Hepatic stellate cell (primary cell): ENCODE data around the gene KCTD16.
A peak's percentile ranks its signal among the peaks of the same experiment; 100 is the strongest.

Experiments used
- DNase-seq: peaks from one replicate; pipeline ENCODE4 v3.0.0; 2011; ENCODE audit warnings: low spot score

Gene KCTD16

DNA sequence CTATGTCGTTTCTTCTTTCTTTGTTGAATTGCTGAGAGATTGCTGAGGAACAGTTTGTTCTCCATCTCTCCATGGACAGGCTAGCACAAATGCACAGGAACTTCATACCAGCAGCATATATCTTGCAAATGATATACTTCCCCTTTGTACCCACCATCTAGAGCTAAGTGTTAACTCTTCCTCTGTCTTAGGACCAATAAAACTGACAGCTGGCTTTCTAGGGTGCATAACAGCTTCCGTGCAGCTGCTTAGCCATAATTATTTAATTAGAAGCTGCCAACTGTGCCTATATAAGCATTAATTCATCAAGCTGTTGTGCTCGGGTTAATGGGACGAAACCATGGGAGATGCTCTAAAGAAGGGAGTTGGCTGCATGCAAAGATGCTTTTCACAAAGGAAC lies 38.7 kb downstream of the KCTD16 start:
- no peak for DNase-seq

DNA sequence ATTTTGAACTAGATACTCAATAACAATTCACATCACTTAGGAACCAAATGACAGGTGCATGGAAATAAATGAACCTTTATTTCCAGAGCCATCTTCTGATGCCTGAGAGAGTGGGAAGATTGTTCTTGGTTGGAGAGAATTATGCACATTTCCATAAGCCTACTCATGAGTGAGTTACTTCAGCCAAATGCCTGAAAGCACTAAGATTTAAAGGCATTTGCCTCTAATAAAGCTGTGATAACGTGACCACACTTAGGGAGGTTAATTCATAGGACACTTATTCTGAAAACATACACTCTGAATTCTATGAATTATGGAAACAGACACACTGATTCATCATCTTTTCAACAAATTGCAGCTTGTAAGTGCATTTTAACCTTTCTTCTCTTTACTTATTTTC lies 40.0 kb downstream of the KCTD16 start:
- no peak for DNase-seq

DNA sequence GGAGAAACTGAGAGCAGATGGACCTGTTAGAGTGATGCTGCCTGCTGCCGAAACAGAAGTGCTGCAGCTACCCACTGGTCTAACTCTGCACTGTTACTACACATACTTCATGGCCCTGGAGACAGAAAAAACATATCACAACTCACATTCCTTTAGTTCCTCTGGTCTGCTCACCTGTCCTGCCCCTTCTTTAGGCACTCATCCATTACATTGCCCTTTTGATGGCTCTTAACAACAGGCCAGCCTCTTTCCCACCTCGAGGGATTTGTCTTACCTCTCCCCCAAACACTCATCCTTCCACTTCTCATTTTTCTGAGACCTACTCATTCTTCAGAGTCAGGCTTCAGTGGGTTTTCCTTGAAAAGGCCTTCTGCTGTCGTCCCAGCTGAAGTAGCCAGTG lies 49.2 kb downstream of the KCTD16 start:
- DNase-seq, result no peak

DNA sequence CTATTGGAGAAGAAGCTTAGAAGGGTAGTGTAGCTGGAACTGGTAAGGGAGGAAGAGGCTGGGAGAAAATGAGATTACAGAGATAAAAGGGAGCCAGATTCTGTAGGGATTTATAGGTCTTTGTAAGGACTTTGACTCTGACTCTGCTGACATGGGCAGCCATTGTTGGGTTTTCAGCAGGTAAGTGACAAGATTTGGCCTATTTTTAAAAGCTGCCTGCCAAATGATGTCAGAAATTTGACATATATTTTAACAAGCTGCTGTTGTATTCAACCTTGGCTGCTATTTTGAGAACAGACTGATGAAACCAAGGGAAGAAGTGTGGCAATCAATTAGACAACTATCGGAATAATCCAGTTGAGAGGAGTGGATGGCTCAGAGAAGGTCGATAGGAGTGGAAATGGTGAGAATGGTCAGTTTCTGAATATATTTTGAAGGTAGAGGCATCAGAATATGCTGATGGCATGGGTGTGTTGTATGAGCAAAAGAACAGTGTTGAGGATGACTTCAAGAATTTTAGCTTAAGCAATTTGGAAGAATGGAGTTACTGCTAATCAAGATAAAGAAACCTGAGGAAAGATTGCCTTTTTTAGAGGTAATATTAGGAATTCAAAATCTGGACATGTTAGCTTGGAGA lies 56.8 kb downstream of the KCTD16 start:
- no peak for DNase-seq

DNA sequence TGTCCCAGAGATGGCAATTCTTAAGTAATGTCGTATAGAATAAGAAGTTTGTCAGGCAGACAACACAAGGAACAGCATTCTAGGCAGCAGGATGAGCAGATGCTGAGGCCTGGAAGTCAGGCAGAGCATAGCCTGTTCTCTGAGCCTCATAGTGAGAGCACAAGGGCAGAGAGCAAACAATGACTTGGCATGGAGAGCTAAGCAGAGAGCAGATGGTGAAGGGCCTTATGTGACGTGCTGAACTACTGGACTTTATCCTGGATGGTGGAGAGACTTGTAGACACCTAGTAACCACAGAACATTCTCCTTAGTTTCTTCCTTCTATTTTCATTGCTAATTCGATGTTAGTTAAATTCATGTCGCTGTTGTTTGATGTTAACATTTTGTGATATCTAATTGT lies 60.1 kb downstream of the KCTD16 start:
- DNase-seq, result no peak

DNA sequence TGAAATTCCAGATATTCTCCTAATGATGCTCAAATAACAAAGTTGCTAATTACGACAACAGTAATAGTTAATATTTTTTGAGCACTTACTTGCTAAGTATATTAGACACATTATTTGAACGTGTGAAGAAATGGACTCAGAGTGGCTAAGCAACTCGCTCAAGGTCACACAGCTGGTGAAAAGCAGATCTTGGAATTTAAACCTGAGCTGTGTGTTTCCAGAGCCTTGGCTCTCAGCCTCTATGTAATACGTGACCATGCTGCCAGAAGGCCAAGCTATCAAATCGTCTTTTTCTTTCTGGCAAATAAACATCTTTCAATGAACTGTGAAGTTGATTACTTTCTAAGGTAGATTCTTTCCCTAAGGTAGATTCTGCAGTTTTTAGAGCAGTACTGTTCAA lies 61.6 kb downstream of the KCTD16 start:
- DNase-seq, result no peak

DNA sequence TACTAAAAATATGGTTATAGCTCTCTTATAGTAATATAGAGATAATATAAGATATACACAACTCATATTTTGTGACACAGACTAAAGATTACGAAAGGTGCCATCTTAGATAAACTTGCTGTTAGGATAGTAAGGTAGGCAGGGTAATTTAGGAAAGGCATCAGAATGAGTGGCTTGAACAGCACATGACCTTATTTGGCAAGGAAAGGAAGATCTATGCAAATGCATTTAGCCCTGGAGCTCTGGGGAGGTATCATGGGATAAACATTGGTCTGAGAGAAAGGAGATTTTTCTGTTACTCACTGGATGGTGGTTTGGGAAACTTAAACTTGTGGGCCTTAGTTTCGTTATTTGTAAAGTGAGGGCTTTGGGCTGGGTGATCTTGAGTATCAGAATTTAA lies 65.8 kb downstream of the KCTD16 start:
- DNase-seq, result no peak

DNA sequence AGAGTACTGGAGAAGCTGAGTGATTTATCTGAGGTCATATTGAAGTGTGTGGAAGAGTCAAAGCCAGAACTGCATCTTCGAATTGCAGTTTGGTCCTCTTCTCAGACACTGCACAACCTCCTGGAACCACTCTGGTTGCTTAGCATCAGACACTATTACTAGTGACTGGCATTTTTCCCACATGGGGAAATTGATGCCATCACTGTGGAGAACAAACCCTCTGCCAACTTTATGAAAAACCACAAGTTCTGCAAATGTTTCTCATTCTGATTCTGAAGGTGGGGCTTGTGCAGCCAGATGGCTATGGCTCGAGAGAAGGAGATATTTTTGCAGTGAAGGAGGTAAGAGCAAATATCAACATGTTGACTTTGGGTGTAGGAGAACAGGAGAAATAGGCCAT lies 67.2 kb downstream of the KCTD16 start:
- no peak for DNase-seq

DNA sequence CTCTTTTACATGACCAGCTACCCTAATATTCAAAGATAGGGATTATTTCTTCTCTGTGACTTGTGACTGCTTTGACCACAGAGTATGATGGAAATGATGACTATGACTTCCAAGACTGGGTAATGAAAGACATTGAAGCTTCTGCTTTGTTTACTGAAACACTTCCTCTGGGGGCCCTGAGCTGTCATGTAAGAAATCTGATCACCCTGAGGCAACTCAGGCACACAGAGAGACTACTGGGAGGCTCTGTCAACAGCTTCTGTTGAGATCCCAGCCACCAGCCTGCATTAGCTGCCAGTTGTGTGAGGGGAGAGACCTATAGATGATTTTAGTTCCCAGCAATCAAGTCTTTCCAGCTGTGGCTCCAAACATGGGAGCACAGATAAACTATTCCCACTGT lies 76.5 kb downstream of the KCTD16 start:
- peak; percentile 4 for DNase-seq

DNA sequence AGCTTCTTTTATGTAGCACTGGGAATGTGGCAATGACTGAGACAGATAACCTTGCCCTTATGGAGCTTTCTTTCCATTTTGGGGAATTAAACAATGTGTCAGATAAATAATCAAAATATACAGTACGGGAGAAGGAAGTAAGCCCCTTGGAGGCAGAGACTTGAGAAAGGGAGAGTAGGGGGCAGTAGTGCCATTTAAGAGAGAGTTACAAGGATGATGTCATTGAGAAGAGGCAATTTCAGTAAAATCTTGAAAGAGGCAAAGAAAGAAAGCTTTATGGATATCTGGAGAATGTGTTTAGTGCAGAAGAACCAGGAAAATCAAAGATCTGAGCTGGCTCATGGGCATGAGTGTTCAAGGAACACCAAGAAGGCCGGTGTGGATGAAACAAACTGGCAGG lies 77.3 kb downstream of the KCTD16 start:
- DNase-seq, result no peak

DNA sequence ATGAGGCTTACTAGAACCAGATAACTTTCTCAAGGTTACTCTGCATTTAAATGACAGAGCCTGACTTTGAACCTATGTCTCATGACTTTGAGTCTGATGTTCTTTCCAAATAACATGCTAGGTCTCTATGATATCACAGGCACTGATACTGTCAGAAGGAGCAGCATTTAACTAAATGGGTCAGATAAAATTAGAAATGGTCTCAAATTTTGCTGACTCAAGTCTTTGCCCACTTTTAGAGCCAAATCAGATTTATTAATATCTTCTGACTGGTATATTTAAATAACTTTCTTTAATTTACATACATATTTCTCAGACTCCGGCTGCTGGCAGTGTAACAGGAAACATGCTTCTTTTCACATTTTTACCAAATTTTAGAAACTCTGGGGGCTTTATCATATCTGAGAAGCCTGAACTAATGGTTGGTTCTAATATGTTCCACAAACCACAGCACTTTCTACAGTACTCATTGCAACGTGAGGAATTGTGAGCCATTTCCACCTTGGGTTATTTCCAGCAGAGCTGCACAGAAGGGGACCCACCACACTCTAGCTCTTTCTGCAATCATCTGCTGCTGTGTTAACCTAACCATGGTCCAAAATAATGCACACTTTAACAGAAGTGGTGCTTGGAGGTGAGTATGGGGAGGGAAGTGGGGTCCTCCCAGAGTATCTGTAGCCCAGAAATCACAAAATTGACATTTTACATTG lies 79.2 kb downstream of the KCTD16 start:
- no peak for DNase-seq

DNA sequence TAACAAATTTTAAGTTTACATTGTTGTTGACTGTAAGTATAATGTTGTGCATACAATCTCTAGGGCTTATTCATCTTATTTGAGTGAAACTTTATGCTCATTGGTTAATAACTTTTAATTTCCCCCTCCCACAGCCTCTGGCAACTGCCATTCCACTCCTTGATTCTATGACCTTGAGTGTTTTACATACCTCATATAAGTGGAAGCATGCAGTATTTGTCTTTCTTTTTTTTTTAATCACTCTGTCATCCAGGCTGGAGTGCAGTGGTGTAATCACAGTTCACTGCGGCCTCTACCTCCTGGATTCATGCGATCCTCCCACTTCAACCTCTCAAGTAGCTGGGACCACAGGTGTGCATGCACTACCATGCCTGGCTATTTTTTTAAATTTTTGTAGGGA lies 83.9 kb downstream of the KCTD16 start:
- DNase-seq, result no peak

DNA sequence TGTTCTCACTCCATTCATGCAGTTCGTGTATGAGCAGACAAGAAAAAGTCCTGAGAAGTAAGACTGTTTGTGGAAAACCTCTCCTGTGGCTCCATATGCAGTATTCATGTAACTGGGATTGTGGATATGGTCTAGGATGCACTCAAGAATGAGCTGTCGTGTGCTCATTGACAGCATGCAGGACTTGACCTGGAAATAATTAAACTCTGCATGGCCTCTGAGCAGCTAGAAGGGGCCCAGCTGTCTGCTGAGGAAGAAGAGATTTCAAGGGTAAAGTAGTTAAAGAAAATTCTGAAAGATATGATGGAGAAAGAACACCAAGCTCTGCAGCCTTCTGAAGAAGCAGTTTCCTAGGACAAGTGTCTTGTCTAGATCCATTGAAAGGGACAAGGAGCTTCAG lies 89.4 kb downstream of the KCTD16 start:
- no peak for DNase-seq

DNA sequence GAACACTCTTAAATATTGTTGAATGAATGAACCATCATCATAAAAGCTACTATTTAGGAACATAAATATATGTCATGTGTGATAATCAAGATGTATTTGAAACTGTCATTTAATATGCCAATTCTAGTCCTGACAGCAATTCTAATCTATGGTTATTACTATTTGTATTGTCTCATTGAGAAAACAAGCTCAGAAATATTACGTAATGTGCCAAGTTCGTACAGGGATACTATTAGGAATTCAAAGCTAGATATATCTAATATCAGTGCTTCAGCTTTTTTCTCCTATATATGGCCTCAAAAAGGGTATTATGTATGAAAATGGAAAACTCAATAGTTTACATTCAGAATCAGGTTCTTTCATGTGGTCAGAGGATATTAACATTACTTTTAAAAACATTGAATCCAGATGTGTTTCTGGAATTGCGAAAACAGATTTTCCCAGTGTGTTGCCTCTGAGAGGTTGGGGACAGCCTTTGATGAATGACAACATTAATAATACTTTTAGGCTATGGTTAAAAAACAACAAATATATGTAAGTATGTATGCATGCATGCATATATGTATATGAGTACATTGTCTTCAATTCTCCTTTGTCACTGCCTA lies 95.1 kb downstream of the KCTD16 start:
- DNase-seq, result no peak

DNA sequence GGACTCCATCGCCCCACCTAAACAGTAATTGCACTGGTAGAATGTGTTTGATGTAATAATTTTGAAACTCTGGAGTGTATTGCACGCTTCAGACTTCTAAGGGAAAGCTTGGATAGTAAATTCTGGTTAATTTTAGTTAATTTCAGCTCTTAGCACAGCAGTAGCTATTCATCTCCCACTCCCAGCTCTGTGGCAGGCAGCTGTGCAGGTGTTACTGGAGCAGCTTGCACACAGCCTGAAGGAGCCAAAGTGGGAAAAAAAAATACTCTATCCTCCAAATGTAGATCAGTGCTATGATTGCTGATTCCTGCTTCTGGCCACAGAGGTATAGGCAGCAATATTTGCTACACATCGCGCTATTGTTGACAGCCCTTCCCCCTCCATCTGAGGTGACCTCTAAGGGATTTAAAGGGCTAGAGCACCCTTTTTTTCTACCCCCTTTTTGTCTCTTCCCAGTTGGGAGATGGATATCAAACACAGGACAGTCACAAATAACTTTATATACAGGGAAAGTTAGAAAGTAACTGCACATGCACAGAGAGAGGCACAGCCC lies 97.4 kb downstream of the KCTD16 start:
- DNase-seq, result no peak

DNA sequence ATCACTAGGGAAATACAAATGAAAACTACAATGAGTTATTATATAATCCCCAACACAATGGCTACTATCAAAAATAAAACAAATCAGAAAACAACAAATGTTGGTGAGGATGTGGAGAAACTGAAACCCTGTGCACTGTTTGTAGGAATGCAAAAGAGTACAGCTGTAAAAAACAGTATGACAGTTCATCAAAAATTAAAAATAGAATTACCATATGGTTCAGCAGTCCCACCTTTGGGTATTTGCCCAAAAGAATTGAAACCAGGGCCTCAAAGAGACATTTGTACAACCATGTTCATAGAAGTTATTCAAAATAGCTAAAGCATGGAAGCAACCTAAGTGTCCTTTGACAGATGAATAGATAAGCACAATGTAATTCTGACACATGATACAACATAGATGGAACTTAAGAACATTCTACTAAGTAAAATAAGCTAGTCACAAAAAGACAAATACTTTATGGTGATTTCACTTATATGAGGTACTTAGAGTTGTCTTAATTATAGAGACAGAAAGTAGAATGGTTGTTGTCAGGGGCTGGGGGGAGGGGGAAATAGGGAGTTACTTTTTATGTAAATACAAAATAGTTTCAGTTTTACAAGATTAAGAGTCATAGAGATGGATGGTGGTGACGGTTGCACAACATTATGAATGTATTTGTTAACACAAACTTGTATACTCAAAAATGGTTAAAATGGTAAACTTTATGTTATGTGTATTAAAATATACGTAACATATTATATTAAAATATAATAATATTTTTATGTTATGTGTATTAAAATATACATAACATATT lies 102.8 kb downstream of the KCTD16 start:
- DNase-seq, result no peak

DNA sequence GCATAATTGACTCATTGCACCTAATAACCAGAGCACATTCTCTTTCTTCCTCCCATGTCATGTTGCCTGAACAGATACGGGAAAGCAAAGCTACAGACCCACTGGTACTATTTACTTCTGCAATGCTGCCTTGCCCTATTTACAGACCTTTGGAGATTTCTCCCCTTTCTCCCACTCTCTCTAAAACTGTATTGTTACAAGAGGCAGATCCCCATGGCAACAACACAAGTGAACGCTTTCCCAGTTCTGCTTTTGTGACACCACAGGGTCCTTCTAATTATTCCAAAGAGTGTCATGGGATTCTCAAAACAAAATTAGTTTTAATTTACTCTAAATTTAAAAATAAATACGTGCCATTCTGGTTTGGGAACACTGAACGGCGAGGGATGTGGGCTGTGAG lies 104.7 kb downstream of the KCTD16 start:
- DNase-seq, result no peak

DNA sequence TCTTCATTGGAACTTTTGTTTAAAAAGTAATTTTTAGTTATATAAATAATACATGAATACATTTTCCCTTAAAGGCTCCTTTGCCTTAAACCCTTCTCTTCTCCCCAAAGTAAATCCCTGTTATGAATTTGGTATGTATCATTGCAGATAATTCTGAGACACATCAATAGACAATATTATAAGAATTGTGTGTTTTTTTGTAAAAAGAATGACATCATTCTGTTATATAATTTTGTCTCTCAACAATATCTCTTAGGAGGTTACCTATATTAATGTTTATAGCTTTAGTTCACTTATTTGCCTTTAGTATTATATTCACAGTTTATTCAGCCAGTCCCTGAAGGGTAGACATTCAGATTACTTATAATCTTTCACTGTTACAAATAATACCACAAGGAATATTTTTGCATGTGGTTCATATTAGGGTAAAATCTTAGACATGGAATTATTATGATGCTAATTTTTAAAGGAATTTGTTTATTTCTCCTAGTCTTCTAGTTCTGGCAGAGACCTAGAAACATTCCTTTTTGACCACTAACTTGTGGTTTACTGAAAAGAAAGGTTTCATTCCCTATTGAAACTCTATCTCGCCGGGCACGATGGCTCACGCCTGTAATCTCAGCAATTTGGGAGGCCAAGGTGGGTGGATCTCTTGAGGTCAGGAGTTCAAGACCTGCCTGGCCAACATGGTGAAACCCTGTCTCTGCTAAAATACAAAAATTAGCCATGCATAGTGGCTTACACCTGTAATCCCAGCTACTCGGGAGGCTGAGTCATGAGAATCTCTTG lies 105.6 kb downstream of the KCTD16 start:
- peak; percentile 34 for DNase-seq

DNA sequence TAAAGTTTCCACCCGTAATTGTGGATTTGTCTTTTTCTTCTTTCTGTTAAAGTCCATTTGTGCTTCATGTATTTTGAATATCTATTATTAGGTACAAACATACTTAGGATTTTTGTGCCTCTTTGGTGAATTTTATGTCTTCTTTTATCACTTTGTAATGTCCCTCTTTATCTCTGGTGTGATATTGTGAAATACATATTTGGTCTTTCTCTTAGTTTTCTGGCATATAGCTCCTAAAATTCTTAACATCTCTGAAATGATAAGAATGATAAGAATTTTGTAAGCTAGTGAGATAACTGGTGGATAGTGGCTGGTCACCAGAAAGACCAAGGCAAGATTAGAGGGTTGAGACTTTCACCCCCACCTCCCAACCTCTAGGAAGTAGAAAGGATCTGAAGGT lies 111.1 kb downstream of the KCTD16 start:
- no peak for DNase-seq

DNA sequence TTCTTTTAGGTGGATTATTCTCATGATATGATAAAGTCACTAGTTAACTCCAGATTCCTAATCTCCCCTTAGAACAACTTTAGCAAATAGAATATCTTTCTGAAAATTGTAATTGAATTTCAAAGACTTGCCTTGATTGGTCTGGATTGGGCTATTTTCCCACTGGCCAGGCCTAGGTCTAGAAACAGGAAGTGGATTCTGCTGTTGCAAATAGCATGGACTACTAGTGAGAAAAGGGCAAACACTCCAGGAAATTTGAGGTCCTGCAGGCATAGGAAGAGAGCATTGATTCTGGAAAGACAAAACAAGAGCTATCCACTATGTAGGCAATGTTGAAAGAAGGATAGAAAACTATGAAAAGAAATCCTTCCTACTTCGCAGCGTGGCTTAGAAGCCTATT lies 113.4 kb downstream of the KCTD16 start:
- no peak for DNase-seq

DNA sequence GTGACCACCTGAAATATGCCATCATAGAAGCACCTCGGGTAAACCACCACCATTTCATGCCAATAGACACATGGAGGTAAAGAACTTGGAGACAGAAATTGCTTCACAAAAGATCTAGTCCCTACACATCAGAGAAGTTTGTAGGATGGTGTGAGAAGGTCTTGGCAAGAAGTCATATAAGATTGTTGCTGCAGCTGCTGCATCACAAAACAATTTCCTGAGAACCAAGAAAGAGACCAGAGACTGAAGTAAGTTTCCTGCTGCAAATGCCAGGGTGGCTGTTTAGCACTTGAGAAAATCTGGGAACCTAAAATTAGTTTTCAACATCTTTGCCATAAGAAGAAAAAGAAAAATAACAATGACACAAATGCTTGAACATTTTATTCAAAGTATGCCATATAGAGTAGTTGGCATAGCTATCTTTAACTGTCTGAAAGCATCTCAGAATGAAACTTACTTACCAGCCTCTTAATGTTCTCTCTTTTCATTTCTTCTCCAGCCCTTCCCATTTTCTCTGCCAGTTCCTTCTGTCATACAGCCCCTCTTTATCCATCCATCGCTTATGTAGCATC lies 114.3 kb downstream of the KCTD16 start:
- DNase-seq, result peak; percentile 26
